Progenitor cell of endocrine pancreas (in vitro differentiated cells): ENCODE results near the gene RREB1. TPM values are rescaled to one million over a fixed set of nuclear protein-coding genes. Genes with fewer than 3 reads are reported as not detected.
A peak's percentile ranks its signal among the peaks of the same experiment; 100 is the strongest.

Experiments used
- DNase-seq: peaks from one replicate; pipeline ENCODE4 v3.0.0; 2021; ENCODE audit warnings: low spot score; ENCODE audit not compliant: unreplicated experiment
- H3K27ac Mint-ChIP-seq: 2 replicates; pipeline ENCODE4 v1.8.0; 2021; ENCODE audit warnings: mild to moderate bottlenecking, moderate library complexity, mixed read lengths
- H3K27me3 Mint-ChIP-seq: 2 replicates; pipeline ENCODE4 v1.8.0; 2021; ENCODE audit warnings: mixed read lengths
- H3K36me3 Mint-ChIP-seq: 2 replicates; pipeline ENCODE4 v1.8.0; 2022; ENCODE audit warnings: mixed read lengths; ENCODE audit not compliant: insufficient read depth
- H3K4me1 Mint-ChIP-seq: 2 replicates; pipeline ENCODE4 v1.8.0; 2021; ENCODE audit warnings: low read depth, mixed read lengths
- H3K4me3 Mint-ChIP-seq: 2 replicates; pipeline ENCODE4 v1.8.0; 2021; ENCODE audit warnings: low read depth, mild to moderate bottlenecking, moderate library complexity, mixed read lengths
- H3K9me3 Mint-ChIP-seq: 2 replicates; pipeline ENCODE4 v1.8.0; 2021; ENCODE audit warnings: low read depth, mixed read lengths
- total RNA-seq: library from RNA; stranded (reverse); gene quantifications from 2 replicates; pipeline ENCODE4 v1.2.1, GENCODE V29; 2021
- TF ChIP-seq, protein P1 (sequence below): fragments of 200-600 bp; sonication (generic); IDR thresholded peaks from one replicate; pipeline ENCODE4 v1.5.0; 2021; ENCODE audit warnings: antibody characterized with exemption, mild to moderate bottlenecking; ENCODE audit not compliant: unreplicated experiment

Gene RREB1
- total RNA-seq, 1 donor from 2014 or later, result 71.7 TPM

DNA sequence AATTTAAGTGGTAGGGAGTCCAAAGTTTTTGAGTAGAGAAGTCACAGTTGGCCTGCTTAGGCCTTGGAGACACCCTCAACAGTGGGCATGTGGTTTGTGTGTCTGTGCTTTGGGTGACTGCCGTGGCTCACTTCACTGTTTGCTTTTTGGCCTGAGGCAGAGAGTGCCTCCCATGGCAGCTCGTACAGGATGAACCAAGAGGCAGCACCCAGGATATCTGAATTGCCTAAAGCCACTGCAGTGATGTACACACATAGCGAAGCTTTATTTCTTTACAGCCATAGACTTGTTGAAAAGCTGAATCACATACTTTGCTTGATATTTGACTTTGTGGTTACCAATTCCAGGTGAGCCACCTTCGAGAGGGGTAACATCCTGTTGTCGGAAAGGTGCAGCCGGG is 21.6 kb downstream of the RREB1 start:
- Mint-ChIP-seq H3K4me1 (peaks cover 37% of the 10 kb centered on the region), H3K36me3 (peaks cover 7% of the 10 kb centered on the region), H3K27me3 (no peaks in the 10 kb centered on the region), H3K27ac (peak overlapping the region; percentile 93), H3K4me3 (no peak overlapping the region), H3K9me3 (no peaks in the 10 kb centered on the region)
- TF ChIP-seq, protein P1, sequence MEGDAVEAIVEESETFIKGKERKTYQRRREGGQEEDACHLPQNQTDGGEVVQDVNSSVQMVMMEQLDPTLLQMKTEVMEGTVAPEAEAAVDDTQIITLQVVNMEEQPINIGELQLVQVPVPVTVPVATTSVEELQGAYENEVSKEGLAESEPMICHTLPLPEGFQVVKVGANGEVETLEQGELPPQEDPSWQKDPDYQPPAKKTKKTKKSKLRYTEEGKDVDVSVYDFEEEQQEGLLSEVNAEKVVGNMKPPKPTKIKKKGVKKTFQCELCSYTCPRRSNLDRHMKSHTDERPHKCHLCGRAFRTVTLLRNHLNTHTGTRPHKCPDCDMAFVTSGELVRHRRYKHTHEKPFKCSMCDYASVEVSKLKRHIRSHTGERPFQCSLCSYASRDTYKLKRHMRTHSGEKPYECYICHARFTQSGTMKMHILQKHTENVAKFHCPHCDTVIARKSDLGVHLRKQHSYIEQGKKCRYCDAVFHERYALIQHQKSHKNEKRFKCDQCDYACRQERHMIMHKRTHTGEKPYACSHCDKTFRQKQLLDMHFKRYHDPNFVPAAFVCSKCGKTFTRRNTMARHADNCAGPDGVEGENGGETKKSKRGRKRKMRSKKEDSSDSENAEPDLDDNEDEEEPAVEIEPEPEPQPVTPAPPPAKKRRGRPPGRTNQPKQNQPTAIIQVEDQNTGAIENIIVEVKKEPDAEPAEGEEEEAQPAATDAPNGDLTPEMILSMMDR, result no peak
- DNase-seq, result no peak

GRCh38 chr6:7129784-7130569 is 22.2 kb downstream of the RREB1 start:
- H3K27ac Mint-ChIP-seq, result peak overlapping the region; percentile 18
- H3K27me3 Mint-ChIP-seq, result no peaks in the 10 kb centered on the region
- peaks cover 7% of the 10 kb centered on the region for H3K36me3 Mint-ChIP-seq
- no peak overlapping the region for H3K4me3 Mint-ChIP-seq
- no peak for DNase-seq
- H3K9me3 Mint-ChIP-seq, result no peaks in the 10 kb centered on the region
- H3K4me1 Mint-ChIP-seq, result peaks cover 38% of the 10 kb centered on the region
- TF ChIP-seq, protein P1, result no peak

- TF ChIP-seq, protein P1, result no peak
- no peaks in the 10 kb centered on the region for H3K27me3 Mint-ChIP-seq
- no peak overlapping the region for H3K4me3 Mint-ChIP-seq
- peak overlapping the region; percentile 38 for H3K27ac Mint-ChIP-seq
- H3K9me3 Mint-ChIP-seq, result no peaks in the 10 kb centered on the region
- peaks cover 44% of the 10 kb centered on the region for H3K4me1 Mint-ChIP-seq
- peaks cover 2% of the 10 kb centered on the region for H3K36me3 Mint-ChIP-seq
- DNase-seq, result no peak
These were observed 23.6 kb downstream of the RREB1 start for GRCh38 chr6:7131390-7131789.

- Mint-ChIP-seq H3K27ac (peak overlapping the region; percentile 53), H3K27me3 (no peaks in the 10 kb centered on the region), H3K4me1 (peaks cover 46% of the 10 kb centered on the region), H3K9me3 (no peaks in the 10 kb centered on the region), H3K36me3 (peaks cover 2% of the 10 kb centered on the region), H3K4me3 (no peak overlapping the region)
- DNase-seq, result no peak
- TF ChIP-seq, protein P1, result no peak
These were observed 24.8 kb downstream of the RREB1 start for GRCh38 chr6:7132398-7133035.

DNA sequence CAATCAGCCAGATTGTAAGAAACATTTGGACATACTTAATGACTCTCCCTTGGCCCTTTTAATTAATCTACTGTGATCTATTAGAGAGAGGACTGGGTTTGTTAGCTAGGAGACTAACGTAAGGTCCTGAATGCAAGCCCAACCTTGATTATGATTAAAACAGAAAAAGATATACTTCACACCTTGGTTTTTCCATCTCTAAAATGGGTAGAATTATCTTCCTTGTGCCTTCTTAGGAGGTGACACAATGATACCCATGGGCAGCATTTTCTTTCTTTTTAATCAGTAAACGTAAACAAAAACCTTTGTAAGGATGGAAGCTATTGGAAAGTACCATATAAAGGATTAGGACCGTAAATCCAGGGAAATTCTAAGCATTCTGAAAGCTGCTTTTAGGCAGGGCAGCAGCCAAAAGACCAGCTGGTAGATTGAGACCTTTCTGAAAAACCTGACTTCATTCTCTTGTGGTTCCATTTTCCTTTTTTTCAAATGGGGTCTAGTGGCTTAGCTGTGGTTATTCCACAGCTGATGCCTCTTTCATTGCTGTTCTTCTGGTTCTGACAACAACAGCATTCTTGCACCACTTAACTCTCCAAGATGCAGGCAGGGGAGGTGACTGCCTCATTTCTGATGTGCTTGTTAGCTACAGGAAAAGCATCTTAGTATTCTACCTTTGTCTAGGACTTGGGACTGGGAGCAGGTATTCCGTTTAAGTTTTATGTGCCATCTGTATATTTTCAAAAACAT is 27.4 kb downstream of the RREB1 start:
- DNase-seq, result no peak
- no peak overlapping the region for H3K4me3 Mint-ChIP-seq
- H3K27me3 Mint-ChIP-seq, result no peaks in the 10 kb centered on the region
- H3K9me3 Mint-ChIP-seq, result no peaks in the 10 kb centered on the region
- H3K36me3 Mint-ChIP-seq, result no peaks in the 10 kb centered on the region
- H3K27ac Mint-ChIP-seq, result peak overlapping the region; percentile 52
- peaks cover 54% of the 10 kb centered on the region for H3K4me1 Mint-ChIP-seq
- TF ChIP-seq, protein P1, result no peak
